Measurements from ENCODE around the gene DCANP1.

DCANP1 gene

DNA sequence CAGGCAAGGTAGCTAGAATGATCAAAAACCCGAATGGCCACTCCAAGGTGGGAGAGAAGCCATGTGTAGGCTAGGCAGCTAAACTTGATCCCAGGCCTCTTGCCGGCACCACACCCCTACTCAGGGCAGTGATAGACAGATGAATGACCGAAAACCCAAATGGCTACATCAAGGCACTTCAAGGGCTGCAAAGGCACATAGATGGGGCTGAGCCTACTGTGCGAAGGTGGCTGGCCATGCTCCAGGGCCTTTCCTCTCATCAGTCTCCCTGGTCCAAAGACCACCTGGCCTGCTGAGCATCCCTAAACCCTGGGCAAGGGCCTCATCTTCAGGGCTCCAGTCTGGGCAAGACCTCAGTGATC is 8.7 kb upstream of the DCANP1 start:
- DNase-seq: no peak

DNA sequence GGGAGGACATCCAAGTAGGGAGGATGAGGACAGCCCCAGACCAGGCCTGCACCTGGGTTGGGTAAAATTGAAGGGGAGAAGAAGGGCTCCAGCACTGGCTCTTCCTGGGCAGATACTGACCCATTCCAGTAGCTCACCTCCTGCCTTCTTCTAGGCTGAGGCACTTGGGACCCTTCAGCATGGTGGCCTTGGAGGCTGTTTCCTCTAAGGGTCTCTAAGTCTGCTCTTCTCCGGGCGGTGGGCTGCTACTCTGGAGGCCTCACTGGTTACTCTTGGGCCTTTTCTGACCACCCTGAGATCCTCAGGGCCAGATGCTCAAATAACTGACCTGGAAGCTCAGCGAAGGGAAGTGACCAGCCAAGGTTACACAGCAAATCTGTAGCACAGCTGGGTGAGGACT is 7.8 kb upstream of the DCANP1 start:
- DNase-seq: no peak

DNA sequence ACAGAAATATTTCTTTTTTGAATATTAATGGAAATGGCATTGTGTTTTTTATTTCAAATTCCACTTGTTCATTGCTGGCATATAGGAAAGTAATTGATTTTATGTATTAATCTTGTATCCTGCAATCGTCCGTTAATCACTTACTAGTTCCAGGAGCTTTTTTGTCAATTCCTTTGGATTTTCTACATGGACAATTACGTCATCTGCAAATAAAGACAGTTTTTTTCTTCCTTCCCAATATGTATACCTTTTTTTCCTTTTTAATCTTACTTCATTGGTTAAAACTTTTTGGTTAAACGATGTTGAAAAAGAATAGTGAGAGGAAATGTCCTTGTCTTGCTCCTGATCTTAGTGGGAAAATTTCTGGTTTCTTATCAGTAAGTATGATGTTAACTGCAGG is 6.5 kb upstream of the DCANP1 start:
- no peak for DNase-seq

DNA sequence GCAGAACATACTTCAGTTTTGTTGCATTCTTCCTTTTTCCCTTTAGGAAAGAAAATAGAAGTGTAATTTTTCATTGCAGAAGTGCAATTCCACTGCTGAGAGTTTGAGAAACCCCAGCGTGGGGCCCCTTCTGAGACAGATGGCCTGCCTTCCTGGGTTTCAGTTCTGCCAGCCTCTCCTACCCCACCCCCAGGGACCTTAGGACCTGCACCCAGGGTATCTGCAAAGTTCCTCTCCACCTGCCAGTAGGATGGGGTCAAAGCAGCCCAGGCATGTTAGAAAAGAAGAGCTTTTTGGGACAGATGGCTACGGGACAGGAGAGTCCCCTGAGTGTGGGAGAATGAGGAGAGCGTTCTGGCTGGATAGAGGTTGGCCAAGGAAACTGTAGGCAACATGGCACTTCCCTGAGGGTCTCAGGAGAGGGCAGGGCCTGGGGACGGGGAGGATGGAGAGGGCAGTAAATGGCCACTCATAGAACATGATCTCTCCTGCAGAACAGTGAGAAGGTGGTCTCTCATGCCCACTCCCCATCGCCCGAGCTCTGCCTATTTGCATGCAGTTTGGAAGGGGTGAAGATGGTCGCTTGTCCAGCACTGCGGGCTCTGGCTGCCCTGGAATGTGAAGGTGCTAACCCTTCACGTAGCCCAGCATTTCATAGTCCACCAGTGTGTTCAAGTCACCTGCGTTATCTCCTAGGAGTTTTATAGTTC is 5.3 kb upstream of the DCANP1 start, which contains the start of gene TIFAB:
Gene TIFAB (minus strand): TSS at position 31 of the 710 bp plus-strand sequence. CDS start 2,412 bp downstream, outside the sequence.
- no peak for DNase-seq

DNA sequence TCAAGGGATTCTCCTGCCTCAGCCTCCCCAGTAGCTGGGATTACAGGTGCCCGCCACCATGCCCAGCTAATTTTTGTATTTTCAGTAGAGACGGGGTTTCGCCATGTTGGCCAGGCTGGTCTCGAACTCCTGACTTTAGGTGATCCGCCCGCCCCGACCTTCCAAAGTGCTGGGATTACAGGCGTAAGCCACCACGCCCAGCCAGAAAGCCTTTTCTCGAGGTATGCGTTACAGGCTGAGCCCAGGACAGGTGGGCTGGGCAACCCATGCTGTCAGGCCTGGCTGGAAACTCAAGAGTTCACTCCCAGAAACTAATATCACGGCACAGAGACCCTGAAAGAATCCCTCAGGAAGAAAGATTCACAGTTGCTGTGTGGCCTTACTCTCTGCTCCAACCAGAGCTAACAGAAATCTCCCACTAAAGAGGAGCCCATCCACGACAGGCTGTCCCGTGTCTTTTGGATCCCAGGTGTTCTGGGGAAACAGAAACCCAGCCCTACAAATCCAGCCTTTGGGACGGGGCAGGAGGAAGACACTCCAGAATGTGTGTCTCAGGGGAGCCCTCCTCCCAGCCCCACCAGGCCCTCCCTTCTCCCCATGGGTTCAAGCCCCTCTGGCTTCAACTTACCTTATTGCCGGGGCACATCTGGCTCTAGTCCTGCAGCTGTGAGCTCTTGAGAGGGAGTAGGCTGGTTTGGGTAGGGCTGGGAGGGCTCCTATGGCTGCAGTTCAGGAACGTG is 4.6 kb upstream of the DCANP1 start:
- no peak for DNase-seq

DNA sequence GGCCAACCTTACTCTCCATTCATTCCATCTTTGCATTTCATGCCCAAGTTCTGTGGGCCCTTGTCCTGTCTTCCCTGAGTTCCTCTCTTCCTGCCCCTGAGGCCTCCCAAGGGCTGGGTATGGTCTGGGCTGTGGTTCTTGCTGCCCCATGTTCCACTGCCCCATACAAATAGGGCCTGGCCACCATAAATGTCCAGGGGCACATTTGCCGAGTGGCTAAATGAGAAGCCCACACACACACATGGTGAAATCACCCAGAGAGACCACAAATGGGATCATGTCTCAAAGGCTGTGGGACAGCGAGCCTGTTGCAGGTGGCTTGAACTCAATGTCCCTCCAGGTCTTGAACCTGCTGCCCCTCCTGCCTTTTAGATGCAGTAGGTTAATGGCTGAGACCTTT is 3.8 kb upstream of the DCANP1 start:
- no peak for DNase-seq

DNA sequence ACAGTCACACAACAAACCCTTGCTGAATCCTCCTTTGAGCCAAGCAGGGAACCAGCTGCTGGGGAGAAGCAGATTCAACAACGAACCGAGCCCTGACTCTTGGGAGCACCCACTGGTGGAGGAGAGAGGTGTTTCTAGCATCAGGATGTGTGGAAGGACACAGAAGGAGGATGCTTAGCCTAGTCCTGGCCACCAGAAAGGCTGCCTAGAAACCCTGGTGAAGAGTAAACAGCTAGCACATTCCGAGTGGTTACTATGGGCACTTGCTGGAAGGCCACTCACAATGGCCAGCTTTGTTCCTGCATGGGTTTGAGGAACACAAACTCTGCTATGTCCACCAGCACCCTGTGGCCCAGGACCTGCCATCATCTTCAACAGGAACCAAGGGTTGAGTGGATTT is 3.2 kb upstream of the DCANP1 start:
- no peak for DNase-seq

DNA sequence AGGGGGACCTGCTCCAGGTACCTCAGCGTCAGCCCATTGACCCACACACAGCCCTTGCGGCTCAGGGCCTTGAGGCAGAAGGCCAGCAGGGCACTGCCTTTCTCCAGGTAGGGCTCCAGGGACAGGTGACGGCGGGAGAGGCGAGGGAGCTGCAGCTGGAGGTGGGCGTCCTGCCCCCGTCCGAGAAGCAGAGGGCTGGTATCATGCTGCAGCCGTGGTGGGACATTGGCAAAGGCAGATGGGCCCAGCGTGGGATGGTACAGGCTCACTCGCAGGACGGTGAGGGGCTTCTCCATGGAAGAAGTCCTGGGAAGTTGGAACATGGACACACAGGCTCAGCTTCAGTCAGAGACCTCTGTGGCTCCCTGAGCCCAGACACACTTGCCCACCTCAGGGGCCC is 2.5 kb upstream of the DCANP1 start:
- no peak for DNase-seq

DNA sequence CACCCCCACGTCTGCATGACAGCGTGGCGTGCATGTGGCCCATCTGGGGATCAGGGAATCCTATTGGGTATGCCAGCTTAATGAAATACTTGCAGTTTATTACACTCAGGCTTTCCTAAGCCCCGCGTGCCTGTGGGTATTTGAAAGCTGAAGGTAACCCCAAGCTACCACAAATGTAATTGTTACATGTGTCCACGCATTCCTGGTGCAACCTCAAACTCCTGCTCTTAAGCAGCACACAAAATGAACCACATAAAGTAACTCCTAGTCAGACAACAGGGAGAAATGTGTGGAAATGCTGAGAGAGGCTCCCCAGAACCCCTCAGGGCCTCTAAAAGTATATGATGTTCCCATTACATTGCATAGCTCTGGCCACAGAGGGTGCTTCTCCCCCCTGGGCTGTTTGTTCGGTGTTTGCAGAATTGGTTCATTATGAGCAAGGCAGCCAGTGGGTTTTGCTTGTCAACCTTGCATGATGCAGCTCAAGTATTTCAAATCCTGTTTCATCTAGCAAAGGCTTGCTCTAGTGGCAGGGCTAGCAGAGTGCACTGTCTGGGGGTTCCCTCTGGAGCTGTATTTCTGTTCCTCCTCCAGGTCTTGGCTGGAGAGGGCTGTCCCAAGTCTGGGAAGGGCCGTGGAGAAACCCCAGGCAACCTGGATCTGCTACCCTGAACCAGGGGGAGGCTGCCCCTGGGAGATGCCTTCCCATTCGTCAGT is 1.8 kb upstream of the DCANP1 start:
- DNase-seq: no peak

DNA sequence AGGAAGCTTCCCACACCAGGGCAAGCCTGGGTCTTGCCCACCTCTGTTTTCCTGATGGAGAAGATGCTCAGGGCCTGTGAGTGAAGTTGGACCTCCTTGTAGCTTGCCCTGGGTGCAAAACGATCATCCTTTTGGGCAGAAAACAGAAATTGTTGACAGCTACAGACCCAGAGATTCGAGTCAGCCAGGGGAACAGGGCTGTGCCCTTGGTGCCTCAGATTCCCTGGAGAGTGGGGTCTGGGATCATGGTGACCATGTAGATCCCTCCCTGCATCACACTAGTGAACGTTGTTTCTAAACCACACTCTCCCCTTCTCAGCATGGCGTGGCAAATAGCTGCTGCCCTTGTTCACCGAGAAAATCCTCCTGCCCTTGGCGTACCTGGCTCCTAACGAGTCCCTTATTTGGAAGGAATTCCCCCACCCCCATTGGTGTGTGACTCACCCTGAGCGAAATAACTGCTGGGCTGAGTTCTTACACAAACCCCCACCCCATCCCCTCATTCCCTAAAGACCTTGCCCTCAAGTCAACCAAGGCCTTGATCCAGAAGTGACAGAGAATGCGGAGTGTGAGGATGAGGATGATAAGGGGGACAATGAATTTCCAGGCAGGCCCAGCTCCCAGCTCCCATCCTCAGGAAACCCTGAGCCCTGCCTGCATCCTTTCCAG is 1.1 kb upstream of the DCANP1 start:
- no peak for DNase-seq

DNA sequence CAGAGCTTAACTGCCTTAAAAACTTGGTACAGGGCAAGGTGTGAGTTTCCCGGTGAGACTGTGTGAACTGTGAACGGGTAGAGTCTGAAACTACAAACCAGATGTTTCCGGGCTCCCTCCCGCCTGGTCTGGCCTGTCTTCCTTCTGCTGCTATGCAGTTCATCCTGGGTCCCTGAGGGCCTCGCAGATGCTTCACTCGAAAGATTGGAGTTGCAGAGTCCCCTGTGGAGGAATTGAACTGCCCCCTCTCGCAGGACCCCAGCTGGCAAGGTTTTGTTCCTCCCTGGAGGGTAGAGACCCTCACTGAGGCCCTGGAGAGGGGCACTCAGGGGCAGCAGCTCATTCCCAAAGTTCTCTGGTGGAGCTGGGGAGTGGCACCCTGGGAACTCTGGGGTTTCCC is 533 bp downstream of the DCANP1 start:
- DNase-seq: no peak

DNA sequence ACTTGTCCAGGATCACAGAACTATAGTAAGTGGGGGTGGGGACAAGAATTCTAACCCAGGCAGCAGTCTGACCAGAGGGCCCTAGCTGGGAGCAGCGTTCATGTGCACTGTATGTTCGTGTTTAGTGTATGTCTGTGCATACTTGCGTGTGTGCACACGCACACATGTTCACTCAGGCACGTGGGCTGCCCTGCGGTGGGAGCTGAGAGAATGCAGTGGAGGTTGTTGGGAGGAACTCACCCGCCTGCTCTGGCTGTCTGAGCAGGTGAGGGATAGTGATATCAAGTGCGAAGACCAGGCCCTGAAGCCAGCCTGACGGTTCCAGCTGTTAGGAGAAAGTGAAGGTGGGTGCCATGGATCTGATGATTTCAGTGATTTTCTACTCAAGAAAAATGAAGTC is 942 bp downstream of the DCANP1 start:
- DNase-seq: no peak

DNA sequence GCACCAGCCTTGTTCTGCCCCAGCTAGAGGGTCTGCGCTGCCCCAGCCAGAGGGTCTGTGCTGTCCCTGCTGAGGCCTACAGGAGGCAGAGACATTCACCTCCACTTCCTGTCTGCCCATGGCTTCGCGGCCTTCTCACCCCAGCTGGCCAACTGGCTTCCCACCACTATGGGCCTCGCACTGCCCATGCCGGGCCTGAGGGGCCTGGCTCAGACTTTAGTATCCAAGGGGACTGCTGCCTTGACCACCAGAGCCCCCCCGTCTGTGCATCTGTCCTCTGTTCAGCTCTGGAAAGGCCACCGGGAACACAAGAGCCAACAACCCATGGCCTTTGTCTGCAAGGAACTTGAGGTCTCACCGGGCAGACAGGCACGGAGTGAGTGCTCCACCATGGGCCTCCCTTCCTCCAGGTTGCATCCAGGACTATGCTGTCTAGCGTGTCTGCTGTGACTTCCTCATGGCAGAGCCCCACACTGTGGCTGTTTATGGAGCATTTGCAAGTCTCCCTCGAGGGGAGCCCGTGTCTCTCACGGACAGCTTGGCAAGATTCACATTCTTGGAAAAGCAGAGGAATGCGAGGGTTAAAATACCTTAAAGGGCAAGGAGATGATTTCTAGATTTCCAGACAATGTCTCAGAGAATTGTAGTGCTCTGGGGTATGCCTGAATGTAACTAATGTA is 1.7 kb downstream of the DCANP1 start:
- DNase-seq: no peak

DNA sequence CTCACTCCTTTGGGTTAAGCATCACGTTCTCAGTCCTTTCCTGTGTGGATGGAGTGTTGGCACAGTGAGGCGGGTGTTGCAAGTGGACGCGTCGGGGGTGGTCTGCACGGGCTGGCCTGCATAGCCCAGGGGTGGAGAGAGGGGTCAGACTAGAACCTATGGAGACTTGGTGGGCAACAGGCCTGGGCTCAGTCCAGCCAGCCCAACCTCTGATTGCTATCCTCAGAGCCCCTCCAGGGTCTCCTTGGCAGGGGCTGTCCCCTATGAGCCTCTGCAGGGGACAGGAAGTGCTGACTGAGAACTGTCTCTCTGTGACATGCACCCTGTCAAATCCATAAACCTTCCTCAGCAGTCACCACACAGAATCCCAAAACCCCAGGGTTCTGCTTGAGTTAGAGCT is 2.3 kb downstream of the DCANP1 start:
- DNase-seq: no peak

DNA sequence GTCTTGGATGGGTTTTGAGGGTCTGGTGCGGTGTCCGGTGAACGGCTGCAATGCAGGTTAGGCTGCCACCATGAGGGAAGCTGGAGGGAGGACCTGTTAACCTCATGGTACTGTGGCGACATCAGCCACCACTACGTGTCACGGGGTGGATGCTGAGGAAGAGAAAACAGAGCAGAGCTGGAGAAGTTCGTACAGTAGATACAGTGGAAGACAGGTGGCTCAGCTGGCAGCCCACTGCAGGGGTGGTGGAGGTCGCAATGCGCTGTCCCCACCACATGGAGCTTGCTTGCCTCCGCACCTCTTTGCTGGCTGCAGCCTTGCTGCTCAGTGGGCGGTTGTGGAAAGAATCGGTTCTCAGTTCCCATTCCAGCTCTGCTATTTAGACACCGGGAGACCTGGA is 2.8 kb downstream of the DCANP1 start:
- no peak for DNase-seq

DNA sequence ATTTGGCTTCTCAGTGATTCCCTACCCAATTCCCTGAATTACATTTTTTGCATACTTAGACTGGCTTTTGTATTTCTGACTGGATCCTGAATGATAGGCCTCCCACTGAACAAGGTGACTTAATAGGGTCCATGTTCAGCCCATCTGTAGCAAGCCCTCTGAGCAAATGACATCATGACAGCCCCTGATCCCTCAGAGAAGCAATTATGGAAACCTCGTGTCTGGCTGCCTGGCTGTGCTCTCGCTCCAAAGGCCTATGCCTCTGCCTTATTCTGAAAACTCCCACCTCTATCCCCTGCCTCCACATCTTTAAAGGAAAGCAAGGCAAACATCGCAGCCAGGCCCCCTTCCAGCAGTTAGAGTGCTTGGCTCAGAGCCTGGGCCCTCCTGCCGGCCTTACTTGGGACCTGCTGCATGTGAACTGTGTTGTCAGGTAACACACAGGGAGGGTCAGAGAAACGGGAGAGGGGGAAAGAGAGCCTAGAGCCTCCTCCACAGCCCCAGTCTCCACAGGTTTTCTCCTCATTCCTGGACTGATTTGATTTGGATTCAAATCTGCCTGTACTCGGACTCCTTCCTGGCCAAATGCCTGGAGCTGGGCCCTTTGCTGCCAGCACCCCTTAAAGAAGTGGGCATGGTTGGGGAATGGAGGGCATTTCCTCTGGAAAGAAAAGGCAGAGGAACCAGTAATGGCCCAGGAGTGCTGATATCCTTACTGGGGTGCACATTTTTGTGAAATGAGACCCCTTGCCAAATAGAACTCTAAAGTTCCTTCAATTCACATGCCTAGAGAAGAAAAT is 3.8 kb downstream of the DCANP1 start:
- no peak for DNase-seq

DNA sequence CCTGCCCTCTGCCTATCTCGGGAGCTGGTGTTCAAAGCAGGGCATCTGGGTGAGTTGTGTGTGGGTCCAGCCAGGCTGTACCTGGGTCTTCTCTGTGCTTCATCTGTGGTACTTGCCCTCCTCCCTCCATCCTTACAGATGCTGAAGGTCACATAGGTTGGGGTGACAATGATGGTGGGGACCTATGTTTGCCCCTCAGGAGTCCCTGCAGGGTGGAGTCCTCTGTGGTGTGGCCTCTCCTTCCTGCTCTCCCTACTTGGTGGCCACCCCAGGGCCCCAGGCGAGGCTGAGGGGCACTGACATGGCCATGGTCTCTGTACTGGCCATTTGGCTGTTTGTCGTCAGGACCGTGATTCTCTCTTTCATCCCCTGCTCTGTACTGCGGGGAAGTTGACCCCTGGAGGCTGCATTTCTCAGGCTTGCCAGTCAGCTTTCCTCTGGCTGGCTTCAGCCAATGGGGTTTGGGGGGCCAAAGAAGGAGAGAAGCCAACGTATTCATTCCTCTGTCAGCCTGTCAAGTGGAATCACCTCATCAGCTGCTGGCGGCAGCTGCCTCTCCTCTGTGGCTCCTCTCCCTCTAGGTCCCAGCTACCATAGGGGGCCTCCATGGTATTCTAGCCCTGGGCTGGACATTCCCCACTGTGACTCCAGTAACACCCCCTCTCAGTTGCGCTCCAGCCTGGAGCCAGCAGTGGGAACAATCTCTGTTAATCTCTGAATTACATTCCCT is 4.6 kb downstream of the DCANP1 start:
- DNase-seq: no peak

DNA sequence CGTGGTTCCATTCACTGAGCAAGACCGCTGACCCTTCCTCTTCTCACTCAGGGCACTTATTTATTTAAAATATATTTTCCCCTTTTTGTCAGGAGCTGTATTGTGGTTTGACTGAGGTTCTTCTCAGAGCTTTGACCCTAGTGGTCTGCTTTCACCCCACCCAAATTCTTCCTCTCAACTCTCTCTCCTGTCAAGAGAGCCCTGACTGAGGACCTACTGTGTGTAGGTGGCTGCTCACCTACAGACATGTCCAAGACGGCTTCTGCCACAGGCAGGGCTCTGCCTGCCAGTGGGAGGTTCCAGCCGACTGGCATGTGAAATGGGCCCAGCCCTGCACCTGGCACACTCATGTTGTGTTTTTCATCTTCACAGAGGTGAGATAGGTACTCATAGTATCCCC is 5.2 kb downstream of the DCANP1 start:
- DNase-seq: no peak

DNA sequence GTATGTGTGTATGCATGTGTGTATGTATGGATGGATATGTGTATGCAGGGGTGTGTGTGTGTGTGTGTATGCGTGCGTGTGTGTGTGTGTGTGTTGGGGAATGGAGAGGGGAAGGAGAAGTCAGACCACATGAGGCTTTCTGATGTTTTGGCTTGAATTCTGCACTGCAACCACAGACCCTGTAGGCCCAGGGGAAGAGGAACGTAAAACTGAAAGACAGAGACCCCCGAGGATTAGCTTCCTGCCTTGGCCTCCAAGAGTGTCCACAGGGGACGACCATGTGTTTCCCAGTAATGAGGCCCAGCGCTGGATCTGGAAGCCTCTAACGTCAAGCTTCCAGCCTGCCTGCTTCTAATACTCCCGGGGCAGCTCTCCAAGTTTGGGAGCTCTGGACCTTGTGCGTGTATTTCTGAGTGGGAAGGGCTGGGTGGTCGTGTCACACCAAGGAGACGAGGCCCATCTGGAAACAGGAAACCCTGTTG is 5.8 kb downstream of the DCANP1 start:
- DNase-seq: no peak

DNA sequence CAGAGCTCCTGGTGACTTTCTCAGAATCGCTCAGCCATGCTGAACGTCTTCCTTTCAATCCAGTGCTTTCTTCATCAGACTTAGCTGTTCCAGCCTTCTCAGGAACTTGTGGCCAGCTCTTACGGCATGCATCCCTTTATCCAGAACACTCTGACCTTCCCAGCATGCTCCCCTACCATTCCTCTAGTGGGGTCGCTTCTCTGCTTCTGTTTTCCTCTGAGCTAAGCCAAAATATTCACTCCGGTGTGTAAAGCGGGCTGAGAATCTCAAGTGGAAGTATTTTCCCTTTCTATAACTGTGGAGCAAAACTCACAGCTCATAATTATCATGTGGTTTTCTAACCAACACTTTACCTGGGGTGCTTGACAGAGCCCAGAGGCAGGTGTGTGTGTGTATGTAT is 6.2 kb downstream of the DCANP1 start:
- DNase-seq: no peak
